ENCODE measurements around the gene GRIN1.

GRIN1 gene

DNA sequence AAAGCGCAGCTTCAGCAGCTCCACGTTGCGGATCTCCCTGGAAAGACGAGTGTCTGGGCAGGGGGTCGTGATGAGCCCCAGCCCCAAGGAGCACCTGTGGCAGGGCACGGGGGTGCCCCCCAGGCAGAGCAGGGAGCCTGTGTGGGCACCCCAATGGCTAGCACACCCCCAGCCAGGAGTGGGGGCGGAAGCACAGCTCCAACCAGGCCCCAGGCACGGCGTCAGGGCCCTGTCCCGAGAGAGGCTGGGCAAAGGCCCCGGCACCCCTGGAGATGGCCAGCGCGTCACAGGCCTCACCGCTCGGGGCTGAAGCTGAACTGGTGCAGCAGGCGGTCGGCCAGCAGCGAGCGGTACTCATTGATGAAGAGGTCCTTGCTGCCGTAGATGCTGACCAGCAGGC lies 41.5 kb downstream of the GRIN1 start:
- no peak for DNase-seq

- no peak for DNase-seq
Measured at GRCh38 chr9:137181680-137182079, 42.7 kb downstream of the GRIN1 start.

GRCh38 chr9:137182836-137183235 lies 43.9 kb downstream of the GRIN1 start:
- DNase-seq = no peak

DNA sequence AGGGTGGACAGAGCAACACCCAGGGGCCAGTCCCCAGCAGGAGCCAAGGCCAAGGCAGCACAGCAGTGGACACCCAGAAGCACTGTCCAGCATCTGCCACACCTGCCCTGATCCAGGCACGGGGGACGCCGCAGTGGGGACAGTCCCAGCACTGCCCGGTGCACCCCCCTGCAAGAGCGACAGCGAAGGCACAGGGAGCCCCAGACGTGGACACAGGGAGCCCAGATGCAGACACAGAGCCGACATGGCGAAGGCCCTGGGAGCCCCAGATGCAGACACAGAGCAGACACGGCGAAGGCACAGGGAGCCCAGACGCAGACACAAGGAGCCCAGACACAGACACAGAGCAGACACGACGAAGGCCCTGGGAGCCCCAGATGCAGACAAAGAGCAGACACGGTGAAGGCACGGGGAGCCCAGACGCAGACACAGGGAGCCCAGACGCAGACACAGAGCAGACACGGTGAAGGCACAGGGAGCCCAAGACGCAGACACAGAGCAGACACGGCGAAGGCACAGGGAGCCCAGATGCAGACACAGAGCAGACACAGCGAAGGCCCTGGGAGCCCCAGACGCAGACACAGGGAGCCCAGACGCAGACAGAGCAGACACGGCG lies 45.1 kb downstream of the GRIN1 start:
- no peak for DNase-seq

- DNase-seq = no peak
Measured at GRCh38 chr9:137184881-137185660, 46.1 kb downstream of the GRIN1 start.

- DNase-seq = no peak
Measured at GRCh38 chr9:137185921-137186320, 47.0 kb downstream of the GRIN1 start.

DNA sequence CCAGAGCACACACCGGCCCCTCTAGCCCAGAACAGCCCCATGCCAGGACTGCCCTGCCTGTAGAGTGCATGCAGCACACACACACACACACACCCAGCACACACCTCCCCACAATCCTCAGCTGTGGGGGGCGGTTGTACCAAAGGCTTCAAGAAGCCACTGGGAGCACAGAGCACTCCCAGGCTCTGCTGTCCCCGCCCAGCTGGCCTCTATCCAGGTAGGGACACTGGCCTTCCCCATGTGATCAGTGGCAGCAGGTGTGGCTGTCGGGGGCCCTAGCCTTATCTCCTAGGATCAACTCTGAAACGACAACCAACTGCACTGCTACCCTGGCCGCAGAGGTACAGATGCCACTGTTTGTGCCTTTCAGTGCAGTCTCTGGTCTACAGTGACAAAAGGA lies 47.4 kb downstream of the GRIN1 start:
- DNase-seq = no peak

- DNase-seq = no peak
Measured at GRCh38 chr9:137187386-137187785, 48.4 kb downstream of the GRIN1 start.

- DNase-seq = no peak
Measured at GRCh38 chr9:137188086-137188489, 49.1 kb downstream of the GRIN1 start.

DNA sequence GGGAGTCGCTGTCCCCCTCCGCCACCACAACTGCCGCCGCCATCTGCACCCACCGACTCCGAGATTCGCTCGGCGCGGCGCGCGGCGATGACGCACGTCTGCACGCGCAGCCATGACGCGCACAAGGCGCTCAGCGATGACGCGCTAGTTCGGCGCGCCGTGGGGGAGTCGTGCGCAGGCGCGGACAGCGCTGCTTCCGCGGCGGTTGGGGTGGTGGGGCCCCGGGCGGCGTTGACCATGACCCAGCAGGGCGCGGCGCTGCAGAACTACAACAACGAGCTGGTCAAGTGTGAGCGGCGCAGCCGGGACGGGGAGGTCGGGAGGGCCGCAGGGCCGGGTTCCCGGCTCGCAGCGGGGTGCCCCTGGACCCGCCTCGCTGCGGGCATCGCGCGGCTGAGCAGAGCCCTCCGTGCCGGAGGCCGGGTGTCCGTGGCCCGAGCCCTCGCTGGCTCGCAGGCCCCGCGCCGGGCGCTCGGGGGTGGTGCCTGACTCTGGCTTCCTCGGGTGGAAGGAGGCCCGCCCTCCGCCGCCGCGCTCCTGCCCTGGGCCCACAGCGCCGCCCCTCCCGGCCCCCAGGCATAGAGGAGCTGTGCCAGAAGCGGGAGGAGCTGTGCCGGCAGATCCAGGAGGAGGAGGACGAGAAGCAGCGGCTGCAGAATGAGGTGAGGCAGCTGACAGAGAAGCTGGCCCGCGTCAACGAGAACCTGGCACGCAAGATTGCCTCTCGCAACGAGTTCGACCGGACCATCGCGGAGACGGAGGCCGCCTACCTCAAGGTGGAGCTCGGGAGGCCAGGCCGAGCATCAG lies 49.7 kb downstream of the GRIN1 start, which contains the start of the genes ANAPC2 and SSNA1:
ANAPC2 (minus strand) TSS at position 71 of the 807 bp plus-strand sequence; CDS start at position 43, 28 bp downstream.
SSNA1 (plus strand) TSS at position 187 of the 807 bp plus-strand sequence; CDS start at position 238, 51 bp downstream.
- DNase-seq = peak; percentile 94

DNA sequence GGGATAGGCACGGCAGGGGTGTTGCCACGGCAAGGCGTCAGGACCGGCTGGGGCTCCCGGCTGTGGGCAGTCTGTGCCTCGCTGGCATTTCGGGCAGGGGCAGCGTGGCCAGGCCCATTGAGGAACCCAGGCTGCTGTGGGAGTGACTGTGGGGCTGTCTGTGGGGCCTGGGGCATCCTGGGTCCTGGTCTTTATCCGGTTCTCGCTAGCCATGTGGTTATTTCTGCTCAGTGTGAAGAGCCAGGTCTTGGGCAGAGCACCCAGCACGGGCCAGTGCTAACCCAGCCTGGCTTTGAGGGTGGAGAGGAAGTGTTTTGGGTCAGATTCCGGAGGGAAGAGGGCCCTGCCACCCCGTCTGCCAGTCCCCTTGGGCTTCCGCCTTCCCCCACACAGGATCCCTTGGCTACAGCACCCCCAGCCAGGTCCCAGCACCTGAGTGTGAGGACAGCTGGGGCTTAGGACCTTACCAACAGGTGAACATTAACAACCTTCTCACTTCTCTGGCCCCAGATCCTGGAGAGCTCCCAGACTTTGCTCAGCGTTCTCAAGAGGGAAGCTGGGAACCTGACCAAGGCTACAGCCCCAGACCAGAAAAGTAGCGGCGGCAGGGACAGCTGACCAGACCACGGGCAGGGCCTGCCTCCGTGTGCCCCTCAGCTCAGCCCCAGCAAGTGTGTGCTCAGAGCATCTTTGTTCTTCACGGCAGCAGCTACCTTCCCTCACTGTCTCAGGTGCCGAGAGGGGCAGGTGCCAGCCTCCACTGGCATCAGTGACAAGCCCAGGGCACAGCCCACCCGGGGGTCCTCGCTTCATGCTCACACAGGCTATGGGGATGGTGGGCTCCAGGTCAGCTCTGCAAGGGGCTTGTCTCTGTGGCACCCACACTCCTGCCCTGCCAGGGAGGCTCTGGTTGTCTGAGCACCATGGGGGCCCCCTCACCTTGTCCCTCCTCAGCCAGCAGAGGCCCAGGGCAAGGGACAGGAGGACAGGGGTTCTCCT lies 50.6 kb downstream of the GRIN1 start:
- DNase-seq = no peak

DNA sequence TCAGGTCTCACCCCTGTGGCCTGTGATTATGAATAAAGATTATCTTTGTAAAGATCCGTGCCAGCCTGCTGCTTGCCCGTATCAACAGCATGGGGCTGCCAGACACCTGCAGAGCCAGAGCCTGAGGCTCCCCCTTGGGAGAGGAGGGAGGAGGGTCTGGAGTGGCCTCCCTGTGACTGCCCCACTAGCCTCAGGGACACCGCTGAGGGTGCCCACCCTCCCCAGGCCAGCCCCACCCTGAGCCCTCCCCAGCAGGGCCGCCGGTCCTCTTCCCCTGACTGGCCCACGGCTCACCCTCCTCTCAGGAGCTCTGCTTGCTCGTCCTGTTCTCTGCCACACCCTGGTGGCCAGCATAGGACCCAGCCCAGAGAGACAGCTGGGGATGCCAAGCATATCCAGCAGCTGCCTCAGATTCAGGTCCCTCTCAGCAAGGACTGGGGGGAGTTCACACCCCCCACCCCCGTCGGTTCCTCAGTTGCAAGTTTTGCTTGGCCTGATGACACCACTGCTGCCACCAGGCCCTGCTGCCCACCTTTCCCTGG lies 51.4 kb downstream of the GRIN1 start:
- DNase-seq = no peak

GRCh38 chr9:137191245-137191644 lies 52.3 kb downstream of the GRIN1 start:
- no peak for DNase-seq

DNA sequence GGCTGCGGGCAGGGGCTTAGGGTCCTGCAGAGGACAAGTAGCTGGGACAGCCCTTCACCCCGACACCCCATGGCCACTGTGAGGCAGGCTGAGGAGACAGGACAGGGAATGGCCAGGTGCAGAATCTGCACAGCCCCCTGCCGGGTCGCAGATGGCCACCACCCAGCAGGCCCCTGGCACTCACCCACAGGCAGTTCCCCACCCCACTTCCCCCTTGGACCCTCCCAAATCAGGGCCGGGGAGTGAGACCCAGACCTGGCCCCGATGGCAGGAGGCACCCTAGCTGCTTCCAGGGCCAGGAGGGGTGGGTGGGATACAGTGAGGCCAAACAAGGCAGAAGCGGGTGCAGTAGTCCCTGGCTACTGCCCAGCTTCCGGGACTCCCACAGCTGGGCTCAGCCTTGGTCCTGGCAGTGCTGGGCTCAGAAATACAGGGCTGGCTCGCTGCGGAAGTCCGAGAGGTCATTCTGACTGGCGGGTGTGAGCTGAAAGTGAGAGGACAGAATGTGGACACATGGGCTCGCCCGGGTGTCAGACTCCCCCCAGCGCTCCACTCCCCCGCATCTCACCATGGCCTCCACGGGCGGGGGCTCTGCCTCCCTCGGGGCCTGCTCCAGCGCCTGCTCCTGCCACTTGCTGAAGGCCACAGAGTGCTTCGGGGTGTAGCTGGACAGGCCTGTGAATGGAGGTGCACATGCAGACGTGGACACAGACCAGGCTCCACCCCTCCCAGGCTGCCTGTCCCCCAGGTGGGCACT lies 52.9 kb downstream of the GRIN1 start:
- no peak for DNase-seq

DNA sequence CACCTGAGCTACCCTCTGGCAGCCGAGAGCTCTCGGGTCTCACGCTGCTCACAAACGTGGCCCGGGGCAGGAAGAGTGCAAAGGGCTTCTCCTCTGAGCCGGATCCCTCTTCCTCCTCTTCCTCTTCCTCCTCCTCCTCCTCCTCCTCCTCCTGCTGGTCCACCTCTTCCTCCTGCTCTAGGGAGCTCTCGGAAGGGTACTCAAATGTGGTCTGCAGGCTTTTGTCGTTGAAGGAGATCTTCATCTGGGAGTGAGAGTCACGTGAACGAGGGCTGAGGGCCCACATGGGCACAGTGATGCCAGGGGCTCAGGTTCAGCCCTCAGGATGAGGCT lies 53.5 kb downstream of the GRIN1 start:
- DNase-seq = no peak

GRCh38 chr9:137192859-137193258 lies 53.9 kb downstream of the GRIN1 start:
- no peak for DNase-seq

DNA sequence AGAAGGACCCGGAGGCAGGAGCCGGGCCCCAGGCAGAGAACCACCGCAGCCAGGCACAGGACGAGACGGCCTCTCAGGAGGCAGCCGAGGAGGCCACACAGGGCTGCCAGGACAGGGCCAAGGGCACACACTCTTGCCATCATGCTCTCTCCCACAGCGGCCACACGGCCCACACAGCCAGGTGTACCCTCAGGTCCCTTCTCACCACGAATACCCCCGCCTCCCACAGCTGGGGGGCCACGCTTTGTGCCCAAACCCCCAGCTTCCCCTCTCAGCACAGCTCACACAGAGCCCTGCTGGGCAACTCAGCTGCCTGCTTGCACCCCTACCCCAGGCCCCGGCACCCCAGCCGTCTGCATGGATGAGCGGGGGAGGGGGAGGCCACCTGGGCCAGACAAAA lies 54.8 kb downstream of the GRIN1 start:
- no peak for DNase-seq

GRCh38 chr9:137194388-137194787 lies 55.4 kb downstream of the GRIN1 start:
- DNase-seq = no peak

DNA sequence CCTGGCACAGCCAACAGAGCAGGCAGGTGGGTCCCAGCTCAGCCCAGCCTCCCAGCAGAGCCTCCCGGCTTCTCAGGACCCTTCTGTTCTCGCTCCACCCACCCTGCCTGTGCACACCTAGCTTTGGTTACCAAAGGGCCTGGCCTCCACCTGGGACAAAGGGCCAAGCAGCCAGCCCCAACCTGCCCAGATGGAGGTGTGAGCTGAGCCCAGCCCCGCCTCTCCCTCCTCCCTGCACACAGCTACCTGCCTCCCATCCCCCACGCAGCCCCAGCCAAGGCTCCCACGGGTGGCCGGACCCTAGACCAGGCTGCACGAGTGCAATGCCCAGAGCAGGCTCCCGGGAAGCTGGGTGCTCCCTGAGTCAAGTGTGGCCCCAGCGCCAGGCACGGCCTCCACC lies 56.0 kb downstream of the GRIN1 start:
- DNase-seq = no peak

GRCh38 chr9:137195525-137196220 lies 56.7 kb downstream of the GRIN1 start:
- no peak for DNase-seq
